Thyroid gland (tissue), 4 donors: ENCODE data around the gene CPA3. TPM values are rescaled to one million over a fixed set of nuclear protein-coding genes. Genes with fewer than 3 reads are reported as not detected.

Experiments
- DNase-seq, 2 donors: peaks; one replicate each; pipeline ENCODE4 v3.0.0-alpha.2; 2019
- H3K27ac ChIP-seq, 3 donors: fragments of 200-600 bp; sonication (generic); 1 replicate in 2 of 3; 2 replicates in 1 of 3; pipeline ENCODE4 v1.5.1; 2016 to 2019; ENCODE audit warnings: mild to moderate bottlenecking in 1 of 3, moderate library complexity in 1 of 3
- H3K27me3 ChIP-seq: fragments of 200-600 bp; sonication (generic); one replicate; pipeline ENCODE4 v1.5.1; 2019
- H3K36me3 ChIP-seq, 2 donors: fragments of 200-600 bp; sonication (generic); one replicate each; pipeline ENCODE4 v1.5.1; 2016 to 2019
- H3K4me1 ChIP-seq, 2 donors: fragments of 200-600 bp; sonication (generic); one replicate each; pipeline ENCODE4 v1.5.1; 2017 to 2019
- H3K4me3 ChIP-seq, 3 donors: fragments of 200-600 bp; sonication (generic); replicated peaks in 1 of 3; 1 replicate in 2 of 3; 2 replicates in 1 of 3; pipeline ENCODE4 v1.5.1; 2016; ENCODE audit warnings: mild to moderate bottlenecking in 1 of 3
- H3K9me3 ChIP-seq: fragments of 200-600 bp; sonication (generic); one replicate; pipeline ENCODE4 v1.5.1; 2017
- CTCF ChIP-seq, 6 experiments: fragments of 200-600 bp in 3 of 6; fragments of 450-650 bp in 3 of 6; sonication (generic) in 3 of 6; IDR thresholded peaks; one replicate each; pipeline ENCODE4 v1.5.1; 2016 to 2019; ENCODE audit warnings: antibody characterized with exemption in 6 of 6, mild to moderate bottlenecking in 2 of 6, inconsistent platforms in 1 of 6, moderate library complexity in 1 of 6
- POLR2A ChIP-seq, 2 donors: fragments of 450-650 bp; IDR thresholded peaks; one replicate each; pipeline ENCODE4 v1.6.1; 2017; ENCODE audit warnings: antibody characterized with exemption in 2 of 2, mild to moderate bottlenecking in 2 of 2, moderate library complexity in 1 of 2
- WGBS, 2 donors: methylation state at CpG; one replicate each; pipeline ENCODE4 v1.1.5; 2017; 5-methylcytosine and 5-hydroxymethylcytosine counted together
- intact Hi-C: fragments of 100-400 bp; cut with DNase I; formaldehyde crosslinking; loops from one replicate; pipeline ENCODE4 v1.15.1; 2023
- total RNA-seq, 4 donors: library from RNA; depleted of rRNA; stranded (reverse); fragments of >200 nt; gene quantifications; one replicate each; pipeline ENCODE4 v1.2.3, GENCODE V29; 2016

CPA3 gene
- total RNA-seq, 4 donors from 2014 or later = 0.38 to 4.6 (median 0.56) TPM

DNA sequence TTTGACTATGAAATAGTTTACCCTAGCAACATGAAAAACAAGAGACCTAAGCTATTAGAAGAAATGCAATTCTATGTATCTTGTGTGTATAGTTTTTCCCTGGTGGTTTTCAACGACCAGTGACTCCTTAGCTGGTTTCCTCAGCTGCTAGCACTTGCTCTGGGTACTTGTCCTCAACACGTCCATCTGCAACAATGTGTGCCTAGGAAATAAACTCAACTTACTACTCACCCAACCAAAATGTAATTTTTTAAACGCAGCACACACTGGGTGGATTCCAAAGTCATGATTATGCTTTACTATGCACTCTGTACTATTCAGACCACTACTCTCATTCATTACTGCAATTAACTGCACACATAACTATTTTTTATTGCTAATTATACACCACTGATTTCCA, 31.0 kb downstream of the CPA3 start:
- Histone ChIP-seq H3K27ac (no peak overlapping the region), H3K4me3 (no peak overlapping the region), H3K9me3 (no peaks in the 10 kb centered on the region), H3K4me1 (no peaks in the 10 kb centered on the region), H3K36me3 (no peaks in the 10 kb centered on the region), H3K27me3 (no peaks in the 10 kb centered on the region)
- intact Hi-C loops = no loop called here
- WGBS, 2 donors = 42 to 49% methylated on average over 3 of the region's 3 CpGs
- no peak for DNase-seq
- TF ChIP-seq CTCF (IDR thresholded peaks at IDR 0.05) = no peak
- TF ChIP-seq POLR2A (IDR thresholded peaks at IDR 0.05) = no peak

- TF ChIP-seq POLR2A (IDR thresholded peaks at IDR 0.05) (no peak), CTCF (IDR thresholded peaks at IDR 0.05) (no peak)
- Histone ChIP-seq H3K27me3 (no peaks in the 10 kb centered on the region), H3K36me3 (no peaks in the 10 kb centered on the region), H3K27ac (no peak overlapping the region), H3K4me3 (no peak overlapping the region), H3K4me1 (no peaks in the 10 kb centered on the region), H3K9me3 (no peaks in the 10 kb centered on the region)
- intact Hi-C loops = no loop called here
- DNase-seq = no peak
- 77 to 87% methylated on average over 4 of the region's 4 CpGs for WGBS, 2 donors
These were observed 37.1 kb downstream of the CPA3 start for GRCh38 chr3:148901987-148902791.

DNA sequence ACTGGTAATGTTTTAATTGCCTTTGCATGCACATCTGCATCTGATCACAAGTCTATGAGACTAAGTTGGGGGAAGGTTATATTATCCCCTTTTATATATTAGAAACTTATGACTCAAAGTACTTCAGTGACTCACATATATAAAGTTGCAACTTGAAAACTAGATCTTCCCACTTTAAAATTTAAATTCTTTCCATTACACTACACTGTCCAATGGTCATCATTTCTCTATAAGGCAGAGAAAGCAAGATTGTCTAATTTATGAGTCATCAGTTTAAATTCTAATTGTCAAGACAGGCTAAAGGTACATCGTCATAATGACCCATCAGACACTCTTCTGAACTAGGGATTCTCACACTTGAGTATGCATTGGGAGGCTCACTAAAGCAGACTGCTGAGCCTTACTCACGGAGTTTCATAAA, 37.9 kb downstream of the CPA3 start:
- no peaks in the 10 kb centered on the region for H3K36me3 ChIP-seq
- H3K27ac ChIP-seq = no peak overlapping the region
- whole genome bisulfite sequencing, 2 donors = 67 to 86% methylated on average over 2 of the region's 2 CpGs
- no peaks in the 10 kb centered on the region for H3K4me1 ChIP-seq
- DNase-seq = no peak
- no peak overlapping the region for H3K4me3 ChIP-seq
- no peak for TF ChIP-seq CTCF (IDR thresholded peaks at IDR 0.05)
- no peak for TF ChIP-seq POLR2A (IDR thresholded peaks at IDR 0.05)
- H3K27me3 ChIP-seq = no peaks in the 10 kb centered on the region
- intact Hi-C loops = no loop called here
- no peaks in the 10 kb centered on the region for H3K9me3 ChIP-seq

GRCh38 chr3:148903941-148904340, 38.8 kb downstream of the CPA3 start:
- no peak overlapping the region for H3K4me3 ChIP-seq
- no peak overlapping the region for H3K27ac ChIP-seq
- TF ChIP-seq CTCF (IDR thresholded peaks at IDR 0.05) (no peak), POLR2A (IDR thresholded peaks at IDR 0.05) (no peak)
- H3K9me3 ChIP-seq = no peaks in the 10 kb centered on the region
- H3K27me3 ChIP-seq = no peaks in the 10 kb centered on the region
- H3K4me1 ChIP-seq = no peaks in the 10 kb centered on the region
- DNase-seq = no peak
- intact Hi-C loops = no loop called here
- H3K36me3 ChIP-seq = no peaks in the 10 kb centered on the region

DNA sequence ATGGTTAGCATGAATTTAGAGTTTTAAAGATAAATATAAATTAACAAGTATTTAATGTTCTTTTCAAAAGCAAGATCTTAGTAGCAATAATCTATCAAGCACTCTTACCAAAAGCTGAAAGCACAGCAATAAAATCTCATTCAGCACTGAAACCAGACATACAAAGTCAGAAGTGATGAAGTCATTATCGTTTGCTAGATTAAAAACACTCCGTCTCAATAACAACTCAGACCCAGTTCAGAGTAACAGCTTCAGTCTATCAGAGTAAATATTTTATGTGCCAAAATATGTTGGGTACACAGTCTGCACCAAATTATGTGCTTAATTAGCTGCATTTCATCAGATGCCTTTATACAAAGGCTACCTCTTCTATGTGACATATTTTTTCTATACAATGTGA, 41.6 kb downstream of the CPA3 start:
- H3K27ac ChIP-seq = no peak overlapping the region
- no peaks in the 10 kb centered on the region for H3K9me3 ChIP-seq
- H3K27me3 ChIP-seq = no peaks in the 10 kb centered on the region
- TF ChIP-seq POLR2A (IDR thresholded peaks at IDR 0.05) (no peak), CTCF (IDR thresholded peaks at IDR 0.05) (no peak)
- intact Hi-C loops = no loop called here
- H3K4me1 ChIP-seq = no peaks in the 10 kb centered on the region
- no peak overlapping the region for H3K4me3 ChIP-seq
- DNase-seq = no peak
- WGBS, 2 donors = 76 to 82% methylated on average over 2 of the region's 2 CpGs
- no peaks in the 10 kb centered on the region for H3K36me3 ChIP-seq
